ENCODE measurements around the gene RASSF7. TPM values are rescaled to one million over a fixed set of nuclear protein-coding genes. Genes with fewer than 3 reads are reported as not detected.
"Not testable (repeated sequence)": the region's sequence is repeated elsewhere in the genome, so short reads cannot be mapped to it uniquely, and the experiment has no call there.

The RASSF7 gene
- total RNA-seq, 1 experiment from 2014 or later = 36.2 TPM

DNA sequence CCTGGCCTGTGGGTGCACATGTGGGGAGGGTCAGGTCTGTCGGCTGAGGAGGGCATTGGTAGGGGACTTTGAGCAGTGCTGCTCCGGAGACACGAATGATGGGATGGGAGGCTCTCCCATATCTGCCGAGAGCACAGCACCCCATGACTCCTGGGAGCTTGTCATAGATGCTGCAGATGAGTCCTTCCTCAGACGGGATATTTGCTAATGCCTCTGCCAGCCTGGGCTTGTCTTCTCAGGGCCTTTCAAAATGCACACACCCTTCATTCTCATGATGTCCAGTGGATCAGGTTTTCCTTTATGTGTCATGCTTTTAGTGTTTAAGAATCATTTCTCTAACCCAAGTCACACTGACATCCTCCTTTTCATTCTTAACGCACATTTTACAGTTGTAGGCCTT is 45.6 kb upstream of the RASSF7 start:
- no peaks in the 10 kb centered on the region for H3K79me2 ChIP-seq (ENCODE audit: low read depth)
- no peaks in the 10 kb centered on the region for H4K20me1 ChIP-seq (ENCODE audit: insufficient read depth)
- H3K9me2 ChIP-seq (ENCODE audit: insufficient read depth) = no peaks in the 10 kb centered on the region
- intact Hi-C loops (cut with micrococcal nuclease; ENCODE audit: unreplicated experiment) = loop anchor here (5.0 kb wide), 1 partner anchor 123 kb away; the partner anchor contains the start of gene PKP3
- no peaks in the 10 kb centered on the region for H3K4me1 ChIP-seq (replicated peaks; ENCODE audit: insufficient read depth)
- POLR2A ChIA-PET (ENCODE audit: unreplicated experiment) = no interaction called here
- H3K4me3 ChIP-seq = no peak overlapping the region
- no peaks in the 10 kb centered on the region for H3K9me3 ChIP-seq (ENCODE audit: insufficient read depth, low read depth)
- H2AFZ ChIP-seq = no peak overlapping the region
- H3K4me2 ChIP-seq = no peak overlapping the region
- DNase-seq = no peak
- no peak for TF ChIP-seq EZH2 (IDR thresholded peaks at IDR 0.05; ENCODE audit: low read depth)
- TF ChIP-seq, protein P1, sequence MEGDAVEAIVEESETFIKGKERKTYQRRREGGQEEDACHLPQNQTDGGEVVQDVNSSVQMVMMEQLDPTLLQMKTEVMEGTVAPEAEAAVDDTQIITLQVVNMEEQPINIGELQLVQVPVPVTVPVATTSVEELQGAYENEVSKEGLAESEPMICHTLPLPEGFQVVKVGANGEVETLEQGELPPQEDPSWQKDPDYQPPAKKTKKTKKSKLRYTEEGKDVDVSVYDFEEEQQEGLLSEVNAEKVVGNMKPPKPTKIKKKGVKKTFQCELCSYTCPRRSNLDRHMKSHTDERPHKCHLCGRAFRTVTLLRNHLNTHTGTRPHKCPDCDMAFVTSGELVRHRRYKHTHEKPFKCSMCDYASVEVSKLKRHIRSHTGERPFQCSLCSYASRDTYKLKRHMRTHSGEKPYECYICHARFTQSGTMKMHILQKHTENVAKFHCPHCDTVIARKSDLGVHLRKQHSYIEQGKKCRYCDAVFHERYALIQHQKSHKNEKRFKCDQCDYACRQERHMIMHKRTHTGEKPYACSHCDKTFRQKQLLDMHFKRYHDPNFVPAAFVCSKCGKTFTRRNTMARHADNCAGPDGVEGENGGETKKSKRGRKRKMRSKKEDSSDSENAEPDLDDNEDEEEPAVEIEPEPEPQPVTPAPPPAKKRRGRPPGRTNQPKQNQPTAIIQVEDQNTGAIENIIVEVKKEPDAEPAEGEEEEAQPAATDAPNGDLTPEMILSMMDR (conservative IDR thresholded peaks at IDR 0.05) = no peak
- no TSS peak for BruUV-seq (replicated peaks)
- H3K27ac ChIP-seq = no peak overlapping the region
- no peaks in the 10 kb centered on the region for H3K36me3 ChIP-seq (ENCODE audit: low read depth)
- CTCF ChIA-PET = no interaction called here
- H3K27me3 ChIP-seq (ENCODE audit: insufficient read depth, low read depth) = no peaks in the 10 kb centered on the region
- H3F3A ChIP-seq (ENCODE audit: insufficient read depth, low read depth) = no peaks in the 10 kb centered on the region

DNA sequence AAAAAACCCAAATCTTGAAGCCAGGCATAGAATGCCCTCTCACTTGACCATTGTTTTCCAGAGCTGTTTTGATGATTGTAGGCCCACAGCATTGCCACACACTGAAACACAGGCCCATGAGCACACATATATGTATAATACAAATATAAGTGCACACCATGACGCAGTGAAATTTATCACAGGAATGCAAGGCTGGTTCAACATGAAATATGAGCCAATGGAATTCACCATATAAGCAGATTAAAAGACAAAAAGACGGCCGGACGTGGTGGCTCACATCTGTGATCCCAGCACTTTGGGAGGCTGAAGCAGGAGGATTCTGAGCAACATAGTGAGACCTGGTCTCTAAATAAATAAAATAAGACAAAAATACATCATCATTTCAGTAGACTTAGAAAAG is 44.4 kb upstream of the RASSF7 start:
- no peaks in the 10 kb centered on the region for H3F3A ChIP-seq (ENCODE audit: insufficient read depth, low read depth)
- no peak overlapping the region for H3K27ac ChIP-seq
- no peaks in the 10 kb centered on the region for H3K79me2 ChIP-seq (ENCODE audit: low read depth)
- H3K9me3 ChIP-seq (ENCODE audit: insufficient read depth, low read depth) = no peaks in the 10 kb centered on the region
- H4K20me1 ChIP-seq (ENCODE audit: insufficient read depth) = no peaks in the 10 kb centered on the region
- DNase-seq = no peak
- no peaks in the 10 kb centered on the region for H3K27me3 ChIP-seq (ENCODE audit: insufficient read depth, low read depth)
- no peaks in the 10 kb centered on the region for H3K4me1 ChIP-seq (replicated peaks; ENCODE audit: insufficient read depth)
- H2AFZ ChIP-seq = no peak overlapping the region
- no peaks in the 10 kb centered on the region for H3K36me3 ChIP-seq (ENCODE audit: low read depth)
- CTCF ChIA-PET = no interaction called here
- no peak overlapping the region for H3K4me2 ChIP-seq
- BruUV-seq (replicated peaks) = no TSS peak
- POLR2A ChIA-PET (ENCODE audit: unreplicated experiment) = no interaction called here
- no peak overlapping the region for H3K4me3 ChIP-seq
- TF ChIP-seq EZH2 (IDR thresholded peaks at IDR 0.05; ENCODE audit: low read depth) = no peak
- TF ChIP-seq, protein P1 (conservative IDR thresholded peaks at IDR 0.05) = no peak
- H3K9me2 ChIP-seq (ENCODE audit: insufficient read depth) = no peaks in the 10 kb centered on the region
- intact Hi-C loops (cut with micrococcal nuclease; ENCODE audit: unreplicated experiment) = loop anchor here (5.0 kb wide), 1 partner anchor 124 kb away; the partner anchor contains the start of gene PKP3

GRCh38 chr11:516918-517685 is 43.7 kb upstream of the RASSF7 start:
- H3K4me2 ChIP-seq; BruUV-seq (replicated peaks); H3K4me3 ChIP-seq; DNase-seq; H3K4me1 ChIP-seq (replicated peaks; ENCODE audit: insufficient read depth); CTCF ChIA-PET; H3F3A ChIP-seq (ENCODE audit: insufficient read depth, low read depth); H3K9me3 ChIP-seq (ENCODE audit: insufficient read depth, low read depth); H3K79me2 ChIP-seq (ENCODE audit: low read depth); H3K9me2 ChIP-seq (ENCODE audit: insufficient read depth); H3K27me3 ChIP-seq (ENCODE audit: insufficient read depth, low read depth); H3K27ac ChIP-seq; H4K20me1 ChIP-seq (ENCODE audit: insufficient read depth); POLR2A ChIA-PET (ENCODE audit: unreplicated experiment); H3K36me3 ChIP-seq (ENCODE audit: low read depth); H2AFZ ChIP-seq: not testable (repeated sequence)
- intact Hi-C loops (cut with micrococcal nuclease; ENCODE audit: unreplicated experiment) = loop anchor here (5.0 kb wide), 1 partner anchor 125 kb away; the partner anchor contains the start of gene PKP3
